NB4 (cell line): ENCODE data around the gene MYO1D.

Experiments
- CTCF ChIP-seq: IDR thresholded peaks from one replicate; pipeline ENCODE4 v1.5.1; 2012; ENCODE audit warnings: low read depth, low read length
- POLR2A ChIP-seq: IDR thresholded peaks from 2 replicates; pipeline ENCODE4 v1.6.1; 2011; ENCODE audit warnings: mild to moderate bottlenecking; ENCODE audit not compliant: insufficient read length; ENCODE audit errors: extremely low read depth

- TF ChIP-seq POLR2A (no peak), CTCF (no peak)
Observed at GRCh38 chr17:32831627-32832243, 45.2 kb downstream of the MYO1D start.
